Measurements from ENCODE around the gene RECQL. TPM values are rescaled to one million over a fixed set of nuclear protein-coding genes. Genes with fewer than 3 reads are reported as not detected.

Gene RECQL, protein sequence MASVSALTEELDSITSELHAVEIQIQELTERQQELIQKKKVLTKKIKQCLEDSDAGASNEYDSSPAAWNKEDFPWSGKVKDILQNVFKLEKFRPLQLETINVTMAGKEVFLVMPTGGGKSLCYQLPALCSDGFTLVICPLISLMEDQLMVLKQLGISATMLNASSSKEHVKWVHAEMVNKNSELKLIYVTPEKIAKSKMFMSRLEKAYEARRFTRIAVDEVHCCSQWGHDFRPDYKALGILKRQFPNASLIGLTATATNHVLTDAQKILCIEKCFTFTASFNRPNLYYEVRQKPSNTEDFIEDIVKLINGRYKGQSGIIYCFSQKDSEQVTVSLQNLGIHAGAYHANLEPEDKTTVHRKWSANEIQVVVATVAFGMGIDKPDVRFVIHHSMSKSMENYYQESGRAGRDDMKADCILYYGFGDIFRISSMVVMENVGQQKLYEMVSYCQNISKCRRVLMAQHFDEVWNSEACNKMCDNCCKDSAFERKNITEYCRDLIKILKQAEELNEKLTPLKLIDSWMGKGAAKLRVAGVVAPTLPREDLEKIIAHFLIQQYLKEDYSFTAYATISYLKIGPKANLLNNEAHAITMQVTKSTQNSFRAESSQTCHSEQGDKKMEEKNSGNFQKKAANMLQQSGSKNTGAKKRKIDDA
- total RNA-seq (10 to 100 TPM; 18.4 to 40.5 (median 24.6) TPM), polyA plus RNA-seq (10 to 100 TPM; 11.2 to 14.3 TPM)
- long read RNA-seq, donor 1, transcript RECQL-203 (16 exons, 2,572 nt) = minor isoform, 6 of 54 reads
- long read RNA-seq, donor 1, transcript RECQL-204 (15 exons, 3,702 nt) = major isoform, 26 of 54 reads
- long read RNA-seq, donor 1, partial matches to known transcripts = 3 of 54 reads
- long read RNA-seq, donor 1, other reads (novel, unspliced or antisense) = 19 of 54 reads
- long read RNA-seq, donor 2, transcript RECQL-204 (15 exons, 3,702 nt) = major isoform, 19 of 89 reads
- long read RNA-seq, donor 2, transcript RECQL-203 (16 exons, 2,572 nt) = minor isoform, 16 of 89 reads
- long read RNA-seq, donor 2, partial matches to known transcripts = 11 of 89 reads
- long read RNA-seq, donor 2, other reads (novel, unspliced or antisense) = 43 of 89 reads
- long read RNA-seq, donor 3, transcript RECQL-204 (15 exons, 3,702 nt) = major isoform, 25 of 87 reads
- long read RNA-seq, donor 3, transcript RECQL-203 (16 exons, 2,572 nt) = minor isoform, 19 of 87 reads
- long read RNA-seq, donor 3, partial matches to known transcripts = 9 of 87 reads
- long read RNA-seq, donor 3, other reads (novel, unspliced or antisense) = 34 of 87 reads

DNA sequence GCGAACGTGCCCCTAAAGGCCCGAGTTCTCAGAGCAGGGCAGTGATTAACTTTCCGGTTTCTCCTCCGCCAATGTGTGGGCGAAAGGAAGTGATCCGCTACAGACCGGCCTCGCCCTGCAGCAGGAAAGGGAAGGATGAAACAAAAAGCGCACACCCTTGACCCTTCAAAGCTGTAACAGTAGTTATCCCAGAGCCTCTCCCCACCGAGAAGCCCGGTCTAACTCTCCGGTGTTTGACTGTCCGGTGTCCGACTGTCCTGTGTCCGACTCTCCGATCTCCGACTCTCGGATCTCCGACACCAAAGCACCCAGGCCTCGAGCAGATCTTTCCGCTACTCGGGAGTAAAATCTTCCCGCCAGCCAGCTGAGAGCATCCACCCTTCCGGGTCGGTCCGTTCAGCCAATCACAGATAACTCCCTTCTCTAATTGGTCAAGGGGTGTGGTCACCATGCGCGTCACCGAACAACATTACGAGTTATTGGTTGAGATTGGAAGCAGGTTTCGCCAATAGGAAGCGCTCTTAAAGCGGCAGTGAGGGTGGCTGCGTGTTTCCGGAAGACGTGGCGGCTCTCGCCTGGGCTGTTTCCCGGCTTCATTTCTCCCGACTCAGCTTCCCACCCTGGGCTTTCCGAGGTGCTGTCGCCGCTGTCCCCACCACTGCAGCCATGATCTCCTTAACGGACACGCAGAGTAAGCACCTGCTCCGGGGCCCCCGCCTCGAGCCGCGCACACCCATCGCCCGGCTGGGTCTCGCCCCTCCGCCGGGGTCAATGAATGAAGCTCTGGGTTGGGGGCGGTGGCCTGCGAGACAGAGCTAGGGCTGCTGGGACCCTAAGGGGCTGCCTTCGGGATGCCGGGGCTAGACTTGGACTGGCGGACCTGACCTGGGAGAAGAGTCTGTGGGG is at the start of gene RECQL, which contains the start of gene GOLT1B:
RECQL (minus strand) TSS at position 378 of the 906 bp plus-strand sequence. CDS start 2,065 bp downstream, outside the sequence.
GOLT1B (plus strand) TSS at position 532 of the 906 bp plus-strand sequence; CDS start at position 667, 135 bp downstream.
- H3K4me3 ChIP-seq = peak within 1 kb of the TSS; percentile 74 to 98 (median 90)
- TF ChIP-seq, protein P1, sequence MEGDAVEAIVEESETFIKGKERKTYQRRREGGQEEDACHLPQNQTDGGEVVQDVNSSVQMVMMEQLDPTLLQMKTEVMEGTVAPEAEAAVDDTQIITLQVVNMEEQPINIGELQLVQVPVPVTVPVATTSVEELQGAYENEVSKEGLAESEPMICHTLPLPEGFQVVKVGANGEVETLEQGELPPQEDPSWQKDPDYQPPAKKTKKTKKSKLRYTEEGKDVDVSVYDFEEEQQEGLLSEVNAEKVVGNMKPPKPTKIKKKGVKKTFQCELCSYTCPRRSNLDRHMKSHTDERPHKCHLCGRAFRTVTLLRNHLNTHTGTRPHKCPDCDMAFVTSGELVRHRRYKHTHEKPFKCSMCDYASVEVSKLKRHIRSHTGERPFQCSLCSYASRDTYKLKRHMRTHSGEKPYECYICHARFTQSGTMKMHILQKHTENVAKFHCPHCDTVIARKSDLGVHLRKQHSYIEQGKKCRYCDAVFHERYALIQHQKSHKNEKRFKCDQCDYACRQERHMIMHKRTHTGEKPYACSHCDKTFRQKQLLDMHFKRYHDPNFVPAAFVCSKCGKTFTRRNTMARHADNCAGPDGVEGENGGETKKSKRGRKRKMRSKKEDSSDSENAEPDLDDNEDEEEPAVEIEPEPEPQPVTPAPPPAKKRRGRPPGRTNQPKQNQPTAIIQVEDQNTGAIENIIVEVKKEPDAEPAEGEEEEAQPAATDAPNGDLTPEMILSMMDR (IDR thresholded peaks at IDR 0.05) = no peak
- WGBS, 2 donors = 0% methylated on average over 61 of the region's 61 CpGs
- ATAC-seq = peak; percentile 99 to 100 (median 99)
- H3K9me3 ChIP-seq = no peaks in the 10 kb centered on the region
- peaks cover 0 to 66% (median 51%) of the 10 kb centered on the region in 9 donors for H3K4me1 ChIP-seq
- no peaks in the 10 kb centered on the region for H3K27me3 ChIP-seq
- peaks cover 0 to 29% (median 10%) of the 10 kb centered on the region in 9 donors for H3K36me3 ChIP-seq
- intact Hi-C loops (cut with DNase I) = loop anchor here in 5 of 10 donors (5.0 to 10.0 kb wide), 4 partner anchors 64 to 181 kb away; partner anchors contain the start of genes LDHB (in 4 of the 5) and PYROXD1 (in 1 of the 5)
- peak within 1 kb of the TSS; percentile 68 to 92 (median 88) for H3K27ac ChIP-seq
- peak; percentile 78 to 95 for DNase-seq

DNA sequence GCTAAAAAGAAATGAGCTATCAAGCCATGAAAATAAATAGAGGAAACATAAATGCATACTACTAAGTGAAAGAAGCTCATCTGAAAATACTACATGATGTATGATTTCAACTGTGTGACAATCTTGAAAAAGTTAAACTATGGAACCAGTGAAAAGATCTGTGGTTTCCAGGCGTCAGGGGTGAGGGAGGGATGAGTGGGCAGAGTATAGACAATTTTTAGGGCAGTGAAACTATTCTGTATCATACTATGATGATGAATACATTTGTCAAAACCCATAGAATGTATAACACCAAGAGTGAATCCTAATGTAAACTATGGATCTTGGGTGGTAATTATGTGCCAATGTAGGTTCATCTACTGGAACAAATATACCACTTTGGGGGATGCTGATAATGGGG is 46.0 kb upstream of the RECQL start:
- TF ChIP-seq, protein P1 (IDR thresholded peaks at IDR 0.05) = no peak
- Histone ChIP-seq H3K27ac (no peak overlapping the region), H3K4me1 (peaks cover 0 to 28% (median 14%) of the 10 kb centered on the region in 9 donors), H3K36me3 (no peaks in the 10 kb centered on the region), H3K27me3 (no peaks in the 10 kb centered on the region), H3K9me3 (no peaks in the 10 kb centered on the region), H3K4me3 (no peak overlapping the region)
- DNase-seq = no peak
- no peak for ATAC-seq
- intact Hi-C loops (cut with DNase I) = no loop called here
- WGBS, 2 donors = 82 to 95% methylated on average over 1 of the region's 1 CpG

DNA sequence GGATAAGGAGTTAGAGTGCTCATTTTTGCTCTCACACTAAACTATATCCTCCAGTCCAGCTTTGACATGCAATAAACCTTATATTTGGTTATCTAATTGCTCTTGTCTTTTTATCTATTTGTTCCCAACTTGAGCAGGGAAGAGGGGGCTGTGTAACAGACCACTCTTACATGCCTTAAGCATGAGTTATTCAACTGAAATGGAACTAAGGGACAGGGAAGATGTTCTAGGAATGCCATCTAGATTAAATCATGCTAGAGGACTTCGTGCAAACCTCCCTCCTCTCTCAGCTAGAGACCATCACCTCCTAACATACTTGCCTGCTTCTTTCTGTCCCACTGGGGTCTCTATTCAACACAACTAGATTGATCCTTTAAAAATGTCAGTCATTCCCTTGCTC is 45.3 kb upstream of the RECQL start:
- Histone ChIP-seq H3K27ac (no peak overlapping the region), H3K27me3 (no peaks in the 10 kb centered on the region), H3K36me3 (no peaks in the 10 kb centered on the region), H3K4me3 (no peak overlapping the region), H3K4me1 (peaks cover 0 to 24% (median 7%) of the 10 kb centered on the region in 9 donors), H3K9me3 (no peaks in the 10 kb centered on the region)
- WGBS, 2 donors = 0 to 17% methylated on average over 1 of the region's 1 CpG
- ATAC-seq = no peak
- TF ChIP-seq, protein P1 (IDR thresholded peaks at IDR 0.05) = no peak
- DNase-seq = no peak
- intact Hi-C loops (cut with DNase I) = no loop called here
